OCI-LY1 (cell line): Measurements from ENCODE around the gene CA7.

ENCODE experiments used
- H2AFZ ChIP-seq: fragments of 200-600 bp; sonication (generic), shearing (Covaris generic); 2 replicates; pipeline ENCODE4 v1.6.0; 2014; ENCODE audit warnings: antibody characterized with exemption, mild to moderate bottlenecking, low read length
- H3F3A ChIP-seq: fragments of 200-600 bp; sonication (generic), shearing (Covaris generic); 2 replicates; pipeline ENCODE4 v1.6.0; 2014; ENCODE audit warnings: mild to moderate bottlenecking, antibody characterized with exemption, low read length, moderate library complexity; ENCODE audit not compliant: insufficient read depth
- H3K27ac ChIP-seq: fragments of 200-600 bp; sonication (generic); 2 replicates; pipeline ENCODE4 v1.5.1; 2014; ENCODE audit warnings: low read length, mixed run types, mild to moderate bottlenecking, low read depth; ENCODE audit not compliant: poor library complexity, severe bottlenecking
- H3K27me3 ChIP-seq: fragments of 200-600 bp; sonication (generic); 2 replicates; pipeline ENCODE4 v1.6.0; 2014; ENCODE audit warnings: antibody characterized with exemption, mild to moderate bottlenecking, low read length, moderate library complexity; ENCODE audit not compliant: insufficient read depth
- H3K36me3 ChIP-seq: fragments of 200-600 bp; sonication (generic); 2 replicates; pipeline ENCODE4 v1.6.1; 2014; ENCODE audit warnings: mild to moderate bottlenecking, antibody characterized with exemption, low read length, moderate library complexity, mixed read lengths; ENCODE audit not compliant: insufficient read depth
- H3K4me1 ChIP-seq: fragments of 200-600 bp; sonication (generic); 2 replicates; pipeline ENCODE4 v1.5.1; 2014; ENCODE audit warnings: mild to moderate bottlenecking, low read length, moderate library complexity; ENCODE audit not compliant: insufficient read depth, severe bottlenecking
- H3K4me2 ChIP-seq: fragments of 200-600 bp; sonication (generic), shearing (Covaris generic); 2 replicates; pipeline ENCODE4 v1.6.1; 2014; ENCODE audit warnings: low read length
- H3K4me3 ChIP-seq: fragments of 200-600 bp; sonication (generic); 2 replicates; pipeline ENCODE4 v1.5.1; 2014; ENCODE audit warnings: low read length, low read depth, mild to moderate bottlenecking, mixed read lengths; ENCODE audit not compliant: poor library complexity, severe bottlenecking
- H3K79me2 ChIP-seq: fragments of 200-600 bp; shearing (Covaris generic); 2 replicates; pipeline ENCODE4 v1.6.1; 2016; ENCODE audit warnings: mixed run types, low read length, mixed read lengths; ENCODE audit not compliant: insufficient read depth
- H3K9ac ChIP-seq: fragments of 200-600 bp; sonication (generic), shearing (Covaris generic); 2 replicates; pipeline ENCODE4 v1.6.1; 2014; ENCODE audit warnings: mild to moderate bottlenecking, low read length, mixed read lengths
- H3K9me2 ChIP-seq: fragments of 200-600 bp; sonication (generic), shearing (Covaris generic); 2 replicates; pipeline ENCODE4 v1.6.1; 2014; ENCODE audit warnings: low read depth, mild to moderate bottlenecking, low read length, mixed read lengths
- H3K9me3 ChIP-seq: fragments of 200-600 bp; shearing (Covaris generic); 2 replicates; pipeline ENCODE4 v1.6.1; 2014; ENCODE audit warnings: low read length, mixed read lengths
- H4K20me1 ChIP-seq: fragments of 200-600 bp; sonication (generic), shearing (Covaris generic); 2 replicates; pipeline ENCODE4 v1.6.0; 2016; ENCODE audit warnings: mild to moderate bottlenecking, low read length; ENCODE audit not compliant: insufficient read depth
- CTCF ChIP-seq: fragments of 200-600 bp; sonication (generic), shearing (Covaris generic); IDR thresholded peaks from 2 replicates; pipeline ENCODE4 v1.5.1; 2017; ENCODE audit warnings: mild to moderate bottlenecking, antibody characterized with exemption, low read length, moderate library complexity, mixed read lengths
- EZH2 ChIP-seq: fragments of 200-600 bp; sonication (generic), shearing (Covaris generic); IDR thresholded peaks from 2 replicates; pipeline ENCODE4 v1.8.0; 2017; ENCODE audit warnings: borderline replicate concordance, mixed run types, mild to moderate bottlenecking, antibody characterized with exemption, low read length, moderate library complexity, mixed read lengths

CA7 gene

GRCh38 chr16:66810391-66810790 is 33.8 kb upstream of the CA7 start:
- no peaks in the 10 kb centered on the region for H3K9me2 ChIP-seq
- H3K4me1 ChIP-seq = no peaks in the 10 kb centered on the region
- H3F3A ChIP-seq = no peaks in the 10 kb centered on the region
- no peaks in the 10 kb centered on the region for H3K27me3 ChIP-seq
- no peak overlapping the region for H3K4me2 ChIP-seq
- no peaks in the 10 kb centered on the region for H4K20me1 ChIP-seq
- no peak for TF ChIP-seq EZH2
- peaks cover 89% of the 10 kb centered on the region for H3K36me3 ChIP-seq
- H3K4me3 ChIP-seq = no peak overlapping the region
- H3K27ac ChIP-seq = no peak overlapping the region
- H3K79me2 ChIP-seq = no peaks in the 10 kb centered on the region
- no peaks in the 10 kb centered on the region for H3K9me3 ChIP-seq
- no peak overlapping the region for H3K9ac ChIP-seq
- no peak overlapping the region for H2AFZ ChIP-seq

DNA sequence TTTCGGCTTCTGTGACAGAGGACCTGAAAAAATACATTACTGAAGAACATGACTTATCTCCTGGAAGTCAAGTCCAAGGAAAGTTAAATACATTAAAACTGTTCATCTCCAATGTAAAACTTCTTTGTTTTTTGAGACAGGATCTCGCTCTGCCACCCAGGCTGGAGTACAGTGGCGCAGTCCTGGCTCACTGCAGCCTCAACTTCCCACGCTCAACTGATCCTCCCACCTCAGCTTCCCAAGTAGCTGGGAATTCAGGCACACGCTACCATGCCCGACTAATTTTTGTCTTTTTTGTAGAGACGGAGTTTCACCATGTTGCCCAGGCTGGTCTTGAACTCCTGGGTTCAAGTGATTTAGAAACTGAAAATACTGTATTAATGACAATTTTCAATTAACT is 33.2 kb upstream of the CA7 start:
- peaks cover 89% of the 10 kb centered on the region for H3K36me3 ChIP-seq
- TF ChIP-seq EZH2 = no peak
- no peak for TF ChIP-seq CTCF

GRCh38 chr16:66814734-66815133 is 29.5 kb upstream of the CA7 start:
- Histone ChIP-seq H3F3A (no peaks in the 10 kb centered on the region), H3K9ac (no peak overlapping the region), H3K4me3 (no peak overlapping the region), H3K36me3 (peaks cover 92% of the 10 kb centered on the region), H3K27me3 (no peaks in the 10 kb centered on the region), H3K4me1 (no peaks in the 10 kb centered on the region), H4K20me1 (no peaks in the 10 kb centered on the region), H3K79me2 (no peaks in the 10 kb centered on the region), H2AFZ (no peak overlapping the region), H3K27ac (no peak overlapping the region), H3K9me2 (no peaks in the 10 kb centered on the region), H3K9me3 (no peaks in the 10 kb centered on the region), H3K4me2 (no peak overlapping the region)
- TF ChIP-seq CTCF (no peak), EZH2 (no peak)

More for the DNA sequence above, 33.2 kb upstream of the CA7 start:
- no peaks in the 10 kb centered on the region for H4K20me1 ChIP-seq
- H3F3A ChIP-seq = no peaks in the 10 kb centered on the region
- no peak overlapping the region for H3K4me2 ChIP-seq
- no peaks in the 10 kb centered on the region for H3K27me3 ChIP-seq
- no peak overlapping the region for H3K9ac ChIP-seq
- no peaks in the 10 kb centered on the region for H3K4me1 ChIP-seq
- H3K9me2 ChIP-seq = no peaks in the 10 kb centered on the region
- H3K27ac ChIP-seq = no peak overlapping the region
- no peak overlapping the region for H3K4me3 ChIP-seq
- no peaks in the 10 kb centered on the region for H3K9me3 ChIP-seq
- H2AFZ ChIP-seq = no peak overlapping the region
- no peaks in the 10 kb centered on the region for H3K79me2 ChIP-seq

DNA sequence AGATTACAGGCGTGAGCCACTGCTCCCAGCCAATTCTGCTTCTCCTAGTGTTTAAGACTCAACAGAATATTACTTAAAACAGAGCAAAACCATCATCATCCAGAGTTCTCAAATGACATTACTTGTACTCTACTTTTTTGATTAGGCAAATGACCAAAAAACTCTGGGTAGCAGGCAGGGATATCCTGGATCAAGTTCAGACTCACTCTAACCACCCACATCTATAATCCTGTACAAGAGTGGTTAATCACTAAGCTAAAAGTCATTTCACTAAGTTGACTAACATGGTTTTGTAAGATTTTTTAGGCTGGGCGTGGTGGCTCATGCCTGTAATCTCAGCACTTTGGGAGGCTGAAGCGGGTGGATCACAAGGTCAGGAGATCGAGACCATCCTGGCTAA is 20.2 kb upstream of the CA7 start:
- peaks cover 85% of the 10 kb centered on the region for H3K36me3 ChIP-seq
- H3K9me3 ChIP-seq = no peaks in the 10 kb centered on the region
- no peaks in the 10 kb centered on the region for H3F3A ChIP-seq
- H3K9ac ChIP-seq = no peak overlapping the region
- H3K27me3 ChIP-seq = no peaks in the 10 kb centered on the region
- TF ChIP-seq CTCF (no peak), EZH2 (no peak)
- H3K4me3 ChIP-seq = no peak overlapping the region
- no peak overlapping the region for H3K27ac ChIP-seq
- H3K79me2 ChIP-seq = peaks cover 10% of the 10 kb centered on the region; the same call in 1 of the 2 replicates
- H2AFZ ChIP-seq = no peak overlapping the region
- no peak overlapping the region for H3K4me2 ChIP-seq
- no peaks in the 10 kb centered on the region for H4K20me1 ChIP-seq
- no peaks in the 10 kb centered on the region for H3K9me2 ChIP-seq
- H3K4me1 ChIP-seq = peaks cover under 1% of the 10 kb centered on the region
